ENCODE data around the gene NOTCH3.

Gene NOTCH3

GRCh38 chr19:15200553-15201364, at the start of gene NOTCH3:
Gene NOTCH3, minus strand, starts transcription at chr19:15200995. Its CDS starts 90 bp downstream, at chr19:15200905.
- no peak for DNase-seq (ENCODE audit: low read depth)

GRCh38 chr19:15250640-15250993, 49.8 kb upstream of the NOTCH3 start:
- DNase-seq (ENCODE audit: low read depth) = no peak

GRCh38 chr19:15249972-15250639, 49.3 kb upstream of the NOTCH3 start:
- DNase-seq (ENCODE audit: low read depth) = no peak

GRCh38 chr19:15249528-15249874, 48.7 kb upstream of the NOTCH3 start:
- no peak for DNase-seq (ENCODE audit: low read depth)

- DNase-seq (ENCODE audit: low read depth) = no peak
Observed at GRCh38 chr19:15248648-15249527, 48.1 kb upstream of the NOTCH3 start.

- no peak for DNase-seq (ENCODE audit: low read depth)
Observed at GRCh38 chr19:15248106-15248505, 47.3 kb upstream of the NOTCH3 start.

- no peak for DNase-seq (ENCODE audit: low read depth)
Observed at GRCh38 chr19:15247107-15248014, 46.6 kb upstream of the NOTCH3 start.

GRCh38 chr19:15246198-15246481, 45.3 kb upstream of the NOTCH3 start:
- no peak for DNase-seq (ENCODE audit: low read depth)

- no peak for DNase-seq (ENCODE audit: low read depth)
Observed at GRCh38 chr19:15245370-15246197, 44.8 kb upstream of the NOTCH3 start.

GRCh38 chr19:15244808-15245207, 44.0 kb upstream of the NOTCH3 start:
- DNase-seq (ENCODE audit: low read depth) = no peak

GRCh38 chr19:15244106-15244803, 43.5 kb upstream of the NOTCH3 start:
- DNase-seq (ENCODE audit: low read depth) = no peak

- no peak for DNase-seq (ENCODE audit: low read depth)
Observed at GRCh38 chr19:15243236-15243957, 42.6 kb upstream of the NOTCH3 start.

- DNase-seq (ENCODE audit: low read depth) = no peak
Observed at GRCh38 chr19:15241259-15241910, 40.6 kb upstream of the NOTCH3 start.

GRCh38 chr19:15240515-15240914, 39.7 kb upstream of the NOTCH3 start:
- DNase-seq (ENCODE audit: low read depth) = no peak

- no peak for DNase-seq (ENCODE audit: low read depth)
Observed at GRCh38 chr19:15239337-15239949, 38.6 kb upstream of the NOTCH3 start.

- no peak for DNase-seq (ENCODE audit: low read depth)
Observed at GRCh38 chr19:15238639-15239155, 37.9 kb upstream of the NOTCH3 start.

- no peak for DNase-seq (ENCODE audit: low read depth)
Observed at GRCh38 chr19:15237759-15238638, 37.2 kb upstream of the NOTCH3 start.
